Glutamatergic neuron (in vitro differentiated cells): Measurements from ENCODE around the gene BMI1. TPM values are rescaled to one million over a fixed set of nuclear protein-coding genes. Genes with fewer than 3 reads are reported as not detected.

Source experiments
- DNase-seq: peaks from one replicate; pipeline ENCODE4 v3.0.0; 2022
- H3K27ac Mint-ChIP-seq: one replicate; pipeline ENCODE4 v1.8.0; 2020; ENCODE audit warnings: mild to moderate bottlenecking, mixed read lengths, inconsistent platforms; ENCODE audit not compliant: unreplicated experiment
- H3K27me3 Mint-ChIP-seq: one replicate; pipeline ENCODE4 v1.8.0; 2020; ENCODE audit warnings: mild to moderate bottlenecking, moderate library complexity, mixed read lengths, inconsistent platforms; ENCODE audit not compliant: unreplicated experiment
- H3K36me3 Mint-ChIP-seq: one replicate; pipeline ENCODE4 v1.8.0; 2020; ENCODE audit warnings: mild to moderate bottlenecking, mixed read lengths, inconsistent platforms; ENCODE audit not compliant: unreplicated experiment
- H3K4me1 Mint-ChIP-seq: one replicate; pipeline ENCODE4 v1.8.0; 2020; ENCODE audit warnings: mild to moderate bottlenecking, low read depth, mixed read lengths, inconsistent platforms; ENCODE audit not compliant: unreplicated experiment
- H3K4me3 Mint-ChIP-seq: one replicate; pipeline ENCODE4 v1.8.0; 2020; ENCODE audit warnings: mild to moderate bottlenecking, mixed read lengths, inconsistent platforms; ENCODE audit not compliant: unreplicated experiment
- H3K9me3 Mint-ChIP-seq: one replicate; pipeline ENCODE4 v1.8.0; 2020; ENCODE audit warnings: mild to moderate bottlenecking, moderate library complexity, mixed read lengths, inconsistent platforms; ENCODE audit not compliant: unreplicated experiment
- CTCF ChIP-seq: fragments of 200-600 bp; sonication (generic); IDR thresholded peaks from one replicate; pipeline ENCODE4 v1.5.0; 2021; ENCODE audit not compliant: partially characterized antibody, unreplicated experiment
- total RNA-seq: library from RNA; stranded (reverse); fragmentation: NEBNext Ultra II Directional; extraction: Animal tissue kit (Norgen Biotek cat#: 25700); gene quantifications from one replicate; pipeline ENCODE4 v1.2.1, GENCODE V29; 2021; ENCODE audit not compliant: unreplicated experiment

Gene BMI1
- total RNA-seq, 1 donor from 2014 or later: 23.3 TPM

DNA sequence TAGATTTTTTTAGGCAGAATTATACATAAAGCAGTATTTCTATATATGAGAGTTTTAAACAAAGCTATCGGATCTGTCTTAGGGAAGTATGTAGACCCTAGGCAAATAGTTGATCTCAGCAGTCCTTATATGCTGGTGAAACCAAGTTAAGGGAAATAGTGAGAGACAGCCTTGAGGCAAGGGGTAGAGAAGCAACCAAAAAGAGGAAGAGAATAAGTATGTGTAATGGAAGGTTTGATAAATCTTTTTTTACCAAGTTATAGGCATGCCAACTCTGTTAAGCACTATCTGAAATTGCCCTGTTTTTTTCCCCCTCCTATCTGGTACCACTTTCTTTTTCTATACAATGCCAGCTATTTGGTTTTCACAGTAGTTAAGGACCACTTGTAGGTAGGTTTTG is 44.3 kb downstream of the BMI1 start:
- no peaks in the 10 kb centered on the region for H3K9me3 Mint-ChIP-seq
- no peaks in the 10 kb centered on the region for H3K4me1 Mint-ChIP-seq
- H3K27ac Mint-ChIP-seq: no peak overlapping the region
- H3K4me3 Mint-ChIP-seq: no peak overlapping the region
- no peaks in the 10 kb centered on the region for H3K27me3 Mint-ChIP-seq
- no peak for TF ChIP-seq CTCF
- no peak for DNase-seq
- no peaks in the 10 kb centered on the region for H3K36me3 Mint-ChIP-seq

GRCh38 chr10:22365644-22366434 is 44.9 kb downstream of the BMI1 start:
- Mint-ChIP-seq H3K4me3 (no peak overlapping the region), H3K9me3 (no peaks in the 10 kb centered on the region), H3K27ac (no peak overlapping the region), H3K27me3 (no peaks in the 10 kb centered on the region), H3K36me3 (no peaks in the 10 kb centered on the region), H3K4me1 (no peaks in the 10 kb centered on the region)
- TF ChIP-seq CTCF: no peak
- DNase-seq: no peak

DNA sequence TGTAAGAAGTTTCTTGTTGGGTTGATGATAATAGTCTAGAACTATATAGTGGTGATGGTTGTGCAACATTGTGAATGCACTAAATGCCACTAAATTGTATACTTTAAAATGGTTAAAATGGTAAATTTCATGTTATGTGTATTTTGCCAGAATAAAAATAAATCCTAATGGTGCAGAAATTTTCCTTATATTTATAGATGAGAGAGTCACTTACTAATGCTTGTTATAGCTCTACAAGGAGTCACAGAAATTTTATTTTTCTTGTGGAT is 45.5 kb downstream of the BMI1 start:
- no peaks in the 10 kb centered on the region for H3K27me3 Mint-ChIP-seq
- H3K27ac Mint-ChIP-seq: no peak overlapping the region
- no peak for TF ChIP-seq CTCF
- no peaks in the 10 kb centered on the region for H3K36me3 Mint-ChIP-seq
- no peaks in the 10 kb centered on the region for H3K4me1 Mint-ChIP-seq
- no peak for DNase-seq
- no peak overlapping the region for H3K4me3 Mint-ChIP-seq
- H3K9me3 Mint-ChIP-seq: no peaks in the 10 kb centered on the region

- Mint-ChIP-seq H3K27me3 (no peaks in the 10 kb centered on the region), H3K36me3 (no peaks in the 10 kb centered on the region), H3K9me3 (no peaks in the 10 kb centered on the region), H3K27ac (no peak overlapping the region), H3K4me1 (no peaks in the 10 kb centered on the region), H3K4me3 (no peak overlapping the region)
- no peak for TF ChIP-seq CTCF
- no peak for DNase-seq
Measured at GRCh38 chr10:22366771-22367170, 45.9 kb downstream of the BMI1 start.

DNA sequence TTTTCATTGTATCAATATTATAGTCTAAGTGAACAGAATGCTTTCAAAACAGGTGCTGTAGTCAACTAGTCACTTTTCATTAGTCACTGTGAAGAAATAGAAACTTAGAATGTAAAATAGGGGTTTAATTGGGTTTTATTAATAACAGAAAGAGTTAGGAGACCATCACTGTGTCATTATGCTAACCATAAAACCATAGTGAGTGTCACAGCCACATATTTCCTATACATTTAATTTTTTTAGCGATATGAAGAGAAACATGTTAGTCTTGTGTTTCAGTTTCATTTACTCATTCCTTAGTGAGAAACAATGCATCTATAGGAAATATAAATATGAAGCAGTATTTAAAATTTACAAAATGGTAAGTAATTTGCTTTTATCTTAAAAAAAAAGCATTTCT is 46.6 kb downstream of the BMI1 start:
- DNase-seq: no peak

More for the DNA sequence above, 46.6 kb downstream of the BMI1 start:
- Mint-ChIP-seq H3K27ac (no peak overlapping the region), H3K36me3 (no peaks in the 10 kb centered on the region), H3K9me3 (no peaks in the 10 kb centered on the region), H3K27me3 (no peaks in the 10 kb centered on the region), H3K4me1 (no peaks in the 10 kb centered on the region), H3K4me3 (no peak overlapping the region)
- no peak for TF ChIP-seq CTCF
